ENCODE results near the gene C12orf75.
"Not testable (repeated sequence)": the region's sequence is repeated elsewhere in the genome, so short reads cannot be mapped to it uniquely, and the experiment has no call there.

C12orf75 gene

DNA sequence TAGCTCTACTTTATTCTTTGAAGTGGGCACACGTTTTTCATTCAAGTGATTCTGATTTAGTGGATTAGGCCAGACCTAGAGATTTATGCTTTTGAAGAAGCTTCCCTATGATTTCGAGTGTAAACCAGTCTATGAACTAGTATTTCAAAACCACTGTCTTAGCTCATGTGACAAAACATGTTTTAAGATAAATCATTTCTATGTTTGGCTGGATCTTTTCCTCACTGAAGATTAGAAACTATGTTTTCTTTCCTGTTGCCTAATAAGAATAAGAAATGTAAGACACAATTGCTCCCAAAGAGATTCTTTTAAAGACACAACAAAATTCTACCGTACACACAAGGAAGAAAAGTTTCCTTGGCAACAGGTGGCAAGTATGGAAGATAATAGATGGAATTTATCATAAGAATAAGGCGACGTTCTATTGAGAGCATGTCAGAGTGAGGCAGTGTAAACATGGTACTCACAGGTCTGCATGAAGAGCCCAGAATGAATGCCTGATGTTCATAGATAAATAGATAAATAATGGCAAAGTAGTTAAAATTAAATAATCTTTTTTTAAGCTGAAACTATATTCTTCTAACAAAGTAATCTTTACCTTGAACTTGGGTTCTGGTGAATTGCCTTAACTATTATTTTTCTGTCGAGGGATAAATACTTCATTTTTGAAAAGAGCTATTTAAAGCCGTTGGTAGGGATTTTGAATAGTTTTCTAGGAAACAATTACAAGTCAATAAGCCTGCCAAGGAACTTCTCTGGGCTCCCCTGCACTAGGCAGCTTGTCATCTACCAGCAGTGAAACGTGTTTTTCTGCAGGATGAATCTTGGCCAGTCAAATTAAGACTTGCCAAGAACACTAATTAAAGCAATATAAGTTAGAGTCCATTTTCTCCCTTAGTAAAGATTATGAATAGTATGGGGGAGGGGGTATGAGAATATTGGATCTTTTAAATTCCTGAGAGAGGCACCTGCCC lies 34.1 kb upstream of the C12orf75 start:
- TF ChIP-seq, protein P1, sequence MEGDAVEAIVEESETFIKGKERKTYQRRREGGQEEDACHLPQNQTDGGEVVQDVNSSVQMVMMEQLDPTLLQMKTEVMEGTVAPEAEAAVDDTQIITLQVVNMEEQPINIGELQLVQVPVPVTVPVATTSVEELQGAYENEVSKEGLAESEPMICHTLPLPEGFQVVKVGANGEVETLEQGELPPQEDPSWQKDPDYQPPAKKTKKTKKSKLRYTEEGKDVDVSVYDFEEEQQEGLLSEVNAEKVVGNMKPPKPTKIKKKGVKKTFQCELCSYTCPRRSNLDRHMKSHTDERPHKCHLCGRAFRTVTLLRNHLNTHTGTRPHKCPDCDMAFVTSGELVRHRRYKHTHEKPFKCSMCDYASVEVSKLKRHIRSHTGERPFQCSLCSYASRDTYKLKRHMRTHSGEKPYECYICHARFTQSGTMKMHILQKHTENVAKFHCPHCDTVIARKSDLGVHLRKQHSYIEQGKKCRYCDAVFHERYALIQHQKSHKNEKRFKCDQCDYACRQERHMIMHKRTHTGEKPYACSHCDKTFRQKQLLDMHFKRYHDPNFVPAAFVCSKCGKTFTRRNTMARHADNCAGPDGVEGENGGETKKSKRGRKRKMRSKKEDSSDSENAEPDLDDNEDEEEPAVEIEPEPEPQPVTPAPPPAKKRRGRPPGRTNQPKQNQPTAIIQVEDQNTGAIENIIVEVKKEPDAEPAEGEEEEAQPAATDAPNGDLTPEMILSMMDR (IDR thresholded peaks at IDR 0.05; ENCODE audit: insufficient read depth, low read depth, low read length, missing control alignments), result no peak
- H3K4me3 ChIP-seq (ENCODE audit: low read depth, low read length), result no peak overlapping the region
- DNase-seq (ENCODE audit: low read depth), result no peak

DNA sequence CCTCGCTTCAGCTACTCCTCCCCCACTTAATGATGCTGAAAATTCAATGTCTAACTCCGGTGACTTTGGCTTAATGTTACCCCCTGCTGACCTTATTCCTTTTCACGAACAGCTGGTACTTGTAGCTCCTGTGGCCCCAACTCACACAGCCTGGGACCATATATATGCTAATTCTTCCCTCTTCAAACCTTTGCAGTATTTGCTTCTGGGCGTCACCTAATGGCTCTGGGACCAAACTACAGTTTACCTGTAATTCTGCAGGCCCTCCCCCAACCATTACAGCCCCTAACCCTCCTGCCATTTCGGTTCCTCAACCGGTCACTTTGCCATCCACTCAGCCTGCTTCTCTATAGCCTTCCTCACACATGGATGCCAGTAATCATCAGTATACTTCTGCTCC lies 29.6 kb upstream of the C12orf75 start:
- TF ChIP-seq, protein P1 (IDR thresholded peaks at IDR 0.05; ENCODE audit: insufficient read depth, low read depth, low read length, missing control alignments), result no peak
- DNase-seq (ENCODE audit: low read depth), result no peak
- no peak overlapping the region for H3K4me3 ChIP-seq (ENCODE audit: low read depth, low read length)

DNA sequence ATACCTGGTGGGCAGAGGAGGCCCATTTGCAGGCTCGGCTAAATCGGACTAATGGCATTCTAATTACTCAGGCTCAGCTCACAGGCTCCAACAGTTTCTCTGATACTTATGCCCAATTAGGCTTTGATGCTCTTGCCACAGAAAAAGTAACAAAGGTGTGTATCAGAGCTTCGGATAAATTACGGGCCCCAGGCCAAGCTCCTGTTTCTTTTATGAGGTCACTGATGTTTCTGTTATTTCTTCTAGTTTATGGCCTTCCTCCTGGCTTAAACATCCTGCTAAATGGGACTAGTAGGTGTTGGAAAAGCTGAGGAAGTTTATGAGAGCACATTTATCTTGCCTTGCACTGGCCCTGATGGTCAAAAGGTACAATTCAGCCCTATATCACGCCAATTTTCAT lies 28.8 kb upstream of the C12orf75 start:
- TF ChIP-seq, protein P1 (IDR thresholded peaks at IDR 0.05; ENCODE audit: insufficient read depth, low read depth, low read length, missing control alignments), result no peak
- no peak overlapping the region for H3K4me3 ChIP-seq (ENCODE audit: low read depth, low read length)
- DNase-seq (ENCODE audit: low read depth), result no peak

DNA sequence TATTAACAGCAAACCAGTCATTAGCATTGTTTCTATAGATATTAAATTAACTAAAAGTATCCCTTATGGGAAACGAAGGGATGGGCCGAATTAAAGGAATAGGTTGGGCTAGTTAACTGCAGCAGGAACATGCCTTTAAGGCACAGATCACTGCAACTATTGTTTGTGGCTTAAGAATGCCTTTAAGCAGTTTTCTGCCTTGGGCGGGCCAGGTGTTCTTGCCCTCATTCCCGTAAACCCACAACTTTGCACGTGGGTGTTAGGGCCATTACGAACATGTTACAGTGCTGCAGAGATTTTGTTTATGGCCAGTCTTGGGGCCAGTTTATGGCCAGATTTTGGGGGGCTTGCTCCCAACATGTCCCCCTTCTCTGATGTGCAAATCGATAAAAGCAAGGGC lies 27.5 kb upstream of the C12orf75 start:
- not testable (repeated sequence) for DNase-seq (ENCODE audit: low read depth); H3K4me3 ChIP-seq (ENCODE audit: low read depth, low read length)

DNA sequence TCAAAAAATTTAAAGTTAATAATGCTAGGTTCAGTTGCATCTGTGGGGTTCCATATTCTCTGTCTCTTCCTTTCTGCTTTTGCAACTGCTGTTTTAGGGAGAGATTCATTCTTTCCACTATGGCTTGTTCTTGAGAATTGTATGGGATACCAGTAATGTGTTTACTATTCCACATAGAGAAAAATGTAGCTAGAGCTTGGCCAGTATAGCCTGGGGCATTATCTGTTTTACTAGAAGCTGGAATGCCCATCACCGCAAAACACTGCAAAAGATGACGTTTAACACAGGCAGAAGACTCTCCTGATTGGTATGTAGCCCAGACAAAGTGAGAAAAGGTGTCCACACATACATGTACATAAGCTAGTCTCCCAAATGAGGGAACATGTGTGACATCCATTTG lies 25.9 kb upstream of the C12orf75 start:
- not testable (repeated sequence) for DNase-seq (ENCODE audit: low read depth); H3K4me3 ChIP-seq (ENCODE audit: low read depth, low read length)

DNA sequence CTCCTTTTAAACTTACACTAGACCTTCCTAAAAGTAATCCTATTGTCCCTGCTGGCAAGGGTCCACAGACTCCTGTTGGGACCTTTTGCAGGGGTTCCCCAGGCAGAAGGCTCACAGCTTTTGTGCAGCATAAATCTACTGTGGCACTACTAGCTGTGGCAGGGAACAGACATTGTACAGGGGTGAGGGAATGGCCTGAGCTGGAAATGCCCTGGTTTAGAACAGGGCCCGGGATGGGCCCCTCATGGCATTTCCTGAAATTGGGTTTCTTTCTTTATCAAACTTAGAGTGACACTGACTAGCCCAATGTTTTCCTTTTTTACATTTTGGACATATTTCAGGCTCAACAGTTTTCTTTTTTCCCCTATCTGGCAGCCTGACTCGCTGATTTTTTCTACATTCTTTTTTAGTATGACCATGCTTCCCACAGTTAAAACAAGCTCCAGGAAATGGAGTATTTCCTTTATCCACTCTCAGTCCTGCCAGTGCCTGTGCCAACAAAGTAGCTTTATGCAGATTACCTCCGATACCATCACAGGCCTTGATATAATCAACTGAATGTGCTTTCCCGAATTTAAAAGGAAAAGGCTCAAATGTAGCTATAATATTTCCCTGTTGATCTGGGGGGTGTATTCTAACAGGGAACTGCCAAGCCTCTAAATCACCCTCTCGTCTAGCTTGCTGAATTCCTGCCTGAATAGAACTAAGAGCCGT lies 22.7 kb upstream of the C12orf75 start:
- not testable (repeated sequence) for H3K4me3 ChIP-seq (ENCODE audit: low read depth, low read length); DNase-seq (ENCODE audit: low read depth)

DNA sequence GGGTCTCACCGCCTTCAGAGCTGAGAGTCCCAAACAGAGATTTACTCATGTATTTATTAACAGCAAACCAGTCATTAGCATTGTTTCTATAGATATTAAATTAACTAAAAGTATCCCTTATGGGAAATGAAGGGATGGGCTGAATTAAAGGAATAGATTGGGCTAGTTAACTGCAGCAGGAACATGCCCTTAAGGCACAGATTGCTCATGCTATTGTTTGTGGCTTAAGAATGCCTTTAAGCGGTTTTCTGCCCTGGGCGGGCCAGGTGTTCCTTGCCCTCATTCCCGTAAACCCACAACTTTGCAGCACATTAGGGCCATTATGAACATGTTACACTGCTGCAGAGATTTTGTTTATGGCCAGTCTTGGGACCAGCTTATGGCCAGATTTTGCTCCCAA lies 21.7 kb upstream of the C12orf75 start:
- not testable (repeated sequence) for DNase-seq (ENCODE audit: low read depth); H3K4me3 ChIP-seq (ENCODE audit: low read depth, low read length)

DNA sequence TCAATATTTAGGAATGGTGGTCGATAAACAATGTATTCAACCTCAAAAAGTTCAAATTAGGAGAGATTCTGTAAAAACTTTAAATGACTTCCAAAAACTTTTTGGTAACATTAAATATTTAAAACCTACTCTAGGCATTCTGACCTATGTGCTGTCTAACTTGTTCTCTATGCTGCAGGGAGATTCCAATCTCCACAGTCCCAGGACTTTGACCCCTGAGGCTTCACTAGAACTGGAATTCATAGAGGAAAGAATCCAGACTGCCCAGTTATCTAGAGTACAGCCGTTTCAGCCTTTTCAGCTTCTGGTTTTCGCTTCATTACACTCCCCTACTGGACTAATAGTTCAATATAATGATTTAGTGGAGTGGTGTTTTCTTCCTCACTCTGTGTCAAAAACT lies 21.1 kb upstream of the C12orf75 start:
- H3K4me3 ChIP-seq (ENCODE audit: low read depth, low read length); DNase-seq (ENCODE audit: low read depth): not testable (repeated sequence)

DNA sequence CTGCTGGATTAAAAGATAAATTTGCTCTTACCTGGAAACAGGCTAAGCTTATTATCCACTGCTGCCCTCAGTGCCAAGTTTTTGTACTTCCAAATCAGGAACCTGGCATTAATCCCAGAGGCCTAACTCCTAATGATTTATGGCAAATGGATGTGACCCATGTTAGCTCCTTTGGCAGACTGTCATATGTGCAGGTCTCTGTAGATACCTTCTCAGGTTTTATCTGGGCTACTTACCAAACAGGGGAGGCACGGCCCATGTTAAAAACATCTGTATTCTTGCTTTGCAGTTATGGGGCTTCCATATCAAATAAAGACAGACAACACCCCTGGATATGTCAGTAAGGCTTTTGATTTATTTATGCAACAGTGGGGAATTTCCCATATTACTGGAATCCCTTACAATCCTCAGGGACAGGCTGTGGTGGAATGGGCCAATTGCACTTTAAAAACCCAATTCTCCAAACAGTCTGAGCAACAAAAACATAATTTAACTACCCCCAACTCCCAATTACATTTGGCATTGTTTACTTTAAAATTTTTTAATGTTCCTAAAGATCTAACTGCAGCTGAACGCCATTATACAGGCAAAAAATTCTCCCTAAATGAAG lies 19.9 kb upstream of the C12orf75 start:
- not testable (repeated sequence) for H3K4me3 ChIP-seq (ENCODE audit: low read depth, low read length); DNase-seq (ENCODE audit: low read depth)

DNA sequence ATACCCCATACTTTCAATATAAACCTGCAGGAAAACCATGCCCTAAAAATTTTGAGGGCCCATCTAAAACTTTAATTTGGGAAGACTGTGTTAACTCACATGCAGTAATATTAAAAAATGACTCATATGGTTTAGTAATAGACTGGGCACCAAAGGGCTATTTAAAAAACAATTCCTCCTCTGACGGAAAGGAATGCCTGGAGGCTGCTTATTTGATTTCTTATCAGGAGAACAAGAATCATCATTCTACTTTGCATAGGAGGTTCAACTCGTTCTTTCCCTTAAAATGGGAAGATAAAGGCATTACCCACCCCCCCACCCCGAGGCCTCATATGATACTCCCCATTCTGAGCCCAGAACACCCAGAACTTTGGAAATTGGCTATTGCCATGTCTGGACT lies 18.6 kb upstream of the C12orf75 start:
- not testable (repeated sequence) for DNase-seq (ENCODE audit: low read depth); H3K4me3 ChIP-seq (ENCODE audit: low read depth, low read length)

DNA sequence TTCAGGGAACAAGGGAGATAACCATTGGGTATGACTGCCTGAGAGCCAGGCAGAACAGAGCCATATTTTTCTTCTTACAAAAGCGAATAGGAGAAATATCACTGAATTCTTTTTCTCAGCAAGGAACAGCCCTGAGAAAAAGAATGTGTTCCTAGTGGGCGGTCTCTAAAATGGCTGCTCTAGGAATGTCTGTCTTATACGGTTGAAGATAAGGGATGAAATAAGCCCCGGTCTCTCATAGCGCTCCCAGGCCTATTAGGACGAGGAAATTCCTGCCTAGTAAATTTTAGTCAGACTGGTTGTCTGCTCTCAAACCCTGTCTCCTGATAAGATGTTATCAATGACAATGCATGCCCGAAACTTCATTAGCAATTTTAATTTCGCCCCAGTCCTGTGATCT lies 16.7 kb upstream of the C12orf75 start:
- not testable (repeated sequence) for H3K4me3 ChIP-seq (ENCODE audit: low read depth, low read length); DNase-seq (ENCODE audit: low read depth)
